Measurements from ENCODE around the gene OR2T1.
"Not testable (repeated sequence)": the region's sequence is repeated elsewhere in the genome, so short reads cannot be mapped to it uniquely, and the experiment has no call there.

Gene OR2T1, protein sequence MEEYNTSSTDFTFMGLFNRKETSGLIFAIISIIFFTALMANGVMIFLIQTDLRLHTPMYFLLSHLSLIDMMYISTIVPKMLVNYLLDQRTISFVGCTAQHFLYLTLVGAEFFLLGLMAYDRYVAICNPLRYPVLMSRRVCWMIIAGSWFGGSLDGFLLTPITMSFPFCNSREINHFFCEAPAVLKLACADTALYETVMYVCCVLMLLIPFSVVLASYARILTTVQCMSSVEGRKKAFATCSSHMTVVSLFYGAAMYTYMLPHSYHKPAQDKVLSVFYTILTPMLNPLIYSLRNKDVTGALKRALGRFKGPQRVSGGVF

DNA sequence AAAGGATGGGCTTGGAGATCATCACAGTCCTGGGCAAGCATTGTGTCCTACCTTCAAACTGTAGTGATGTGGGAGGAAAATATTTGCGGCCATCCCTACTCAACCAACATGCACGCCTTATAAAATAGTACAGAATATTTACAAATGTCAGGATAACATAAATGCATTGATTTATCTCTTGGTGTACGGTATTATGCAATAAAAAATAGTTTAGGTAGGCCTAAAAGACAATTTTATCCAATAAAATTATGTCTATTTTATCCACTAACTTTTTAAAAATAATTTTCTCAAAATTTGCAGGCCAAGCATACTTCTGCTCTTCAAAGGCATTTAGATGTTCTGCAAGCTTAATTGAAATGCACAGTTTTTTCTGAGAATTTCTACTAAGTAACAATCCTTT lies at the start of gene OR2T1:
Gene OR2T1 (plus strand): TSS at position 301 of the 400 bp plus-strand sequence. CDS start 3,100 bp downstream, outside the sequence.
- no peak for DNase-seq (ENCODE audit: low read depth)

DNA sequence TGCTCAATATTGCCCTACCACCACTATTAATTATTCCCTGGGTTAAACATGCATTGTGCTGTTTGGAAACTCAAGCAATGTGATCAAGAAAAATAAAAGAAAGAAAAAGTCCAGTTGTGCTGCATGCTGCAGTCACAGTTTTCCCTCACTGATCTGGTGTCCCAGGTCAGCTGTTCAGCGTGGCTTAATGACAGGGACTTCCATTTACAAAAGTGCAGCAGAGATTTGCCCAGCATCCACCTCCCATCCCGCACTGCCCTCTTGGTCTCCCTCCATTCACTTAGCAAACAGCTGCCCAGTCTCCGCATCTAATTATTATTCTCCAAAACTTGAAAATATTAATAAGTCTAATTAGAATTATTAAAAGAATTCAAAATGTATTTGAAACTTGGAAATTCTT lies 43.4 kb upstream of the OR2T1 start:
- no peak for DNase-seq (ENCODE audit: low read depth)

DNA sequence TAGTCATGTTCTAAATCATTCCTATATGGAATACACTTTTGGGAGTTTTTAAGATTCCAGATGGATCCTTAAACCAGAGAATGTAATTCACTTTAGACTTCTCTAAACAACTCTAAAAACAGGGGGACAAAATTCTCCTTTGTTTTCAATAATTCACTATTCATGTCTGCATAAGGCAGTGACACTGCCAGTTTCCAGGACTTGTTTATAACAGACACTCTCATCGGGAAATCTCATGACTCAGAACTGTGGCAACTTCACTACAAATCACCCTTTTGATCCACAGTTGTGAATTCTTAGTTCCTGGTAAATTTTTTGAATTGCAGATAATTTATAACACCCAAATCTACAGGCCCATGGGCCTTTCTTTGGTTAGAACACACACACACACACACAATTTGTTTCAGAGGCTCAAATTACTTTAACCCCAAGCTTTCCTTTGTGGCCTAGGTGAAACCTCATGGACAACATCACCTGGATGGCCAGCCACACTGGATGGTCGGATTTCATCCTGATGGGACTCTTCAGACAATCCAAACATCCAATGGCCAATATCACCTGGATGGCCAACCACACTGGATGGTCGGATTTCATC lies 41.6 kb upstream of the OR2T1 start, which contains the start of gene OR2T4:
Gene OR2T4 (plus strand): TSS at position 545 of the 595 bp plus-strand sequence. CDS start 0 bp downstream, at position 545.
- no peak for DNase-seq (ENCODE audit: low read depth)

DNA sequence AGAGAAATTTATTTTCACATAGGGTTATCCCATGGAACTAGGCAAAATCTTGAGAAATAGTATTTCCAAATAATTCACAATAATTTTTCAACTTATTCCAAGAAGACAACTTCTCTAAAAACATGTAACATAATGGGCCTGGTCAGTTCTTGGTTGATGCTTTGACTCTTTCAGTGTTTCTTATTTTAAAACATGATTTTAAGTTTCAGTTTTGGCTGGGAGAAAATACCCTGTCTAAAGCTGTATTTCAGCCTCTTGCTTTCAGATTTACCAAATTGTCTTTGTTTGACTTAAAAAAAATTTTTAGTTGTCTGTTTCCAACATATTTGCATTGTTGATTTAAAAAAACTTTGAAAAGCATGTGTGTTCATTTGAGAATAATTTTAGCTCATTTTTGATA lies 36.2 kb upstream of the OR2T1 start:
- DNase-seq (ENCODE audit: low read depth) = no peak

DNA sequence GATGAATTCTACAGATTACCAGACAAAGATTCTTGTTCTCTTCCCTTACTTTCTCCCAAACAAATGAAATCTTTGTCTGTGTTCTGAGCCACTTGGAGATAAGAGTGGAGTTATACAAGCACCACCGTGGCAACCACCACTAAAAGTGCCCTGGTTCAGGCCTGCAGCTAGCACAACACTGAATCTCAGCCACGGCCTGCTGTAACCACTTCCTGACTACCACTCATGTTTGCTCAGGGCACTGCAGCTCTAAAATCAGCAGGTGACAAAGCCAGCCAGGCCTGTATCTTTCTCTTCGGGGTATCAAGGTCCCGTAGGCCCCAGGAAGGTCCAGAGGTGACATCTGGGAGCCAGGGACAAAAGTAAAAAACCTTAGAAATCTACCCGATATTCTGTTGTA lies 30.5 kb upstream of the OR2T1 start:
- no peak for DNase-seq (ENCODE audit: low read depth)

DNA sequence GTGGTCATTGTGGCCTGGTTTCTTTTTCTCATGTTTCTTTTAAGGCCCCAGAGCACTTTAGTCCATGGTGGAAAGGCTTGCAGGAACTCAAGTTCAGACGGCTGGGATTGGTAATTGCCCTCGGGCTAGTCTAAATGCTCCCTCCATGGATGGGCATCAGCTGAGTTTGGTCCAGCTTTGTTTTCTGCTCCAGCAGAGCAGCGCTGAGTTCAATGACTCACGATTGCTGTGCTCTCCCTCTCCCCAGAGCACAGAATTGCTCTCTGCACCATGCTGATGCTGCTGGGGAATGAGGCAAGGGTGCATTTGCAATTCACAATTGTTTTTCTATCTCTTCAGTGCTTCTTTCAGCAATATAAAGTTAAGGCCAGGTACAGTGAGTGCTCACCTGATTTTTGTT lies 29.1 kb upstream of the OR2T1 start:
- DNase-seq (ENCODE audit: low read depth) = no peak

DNA sequence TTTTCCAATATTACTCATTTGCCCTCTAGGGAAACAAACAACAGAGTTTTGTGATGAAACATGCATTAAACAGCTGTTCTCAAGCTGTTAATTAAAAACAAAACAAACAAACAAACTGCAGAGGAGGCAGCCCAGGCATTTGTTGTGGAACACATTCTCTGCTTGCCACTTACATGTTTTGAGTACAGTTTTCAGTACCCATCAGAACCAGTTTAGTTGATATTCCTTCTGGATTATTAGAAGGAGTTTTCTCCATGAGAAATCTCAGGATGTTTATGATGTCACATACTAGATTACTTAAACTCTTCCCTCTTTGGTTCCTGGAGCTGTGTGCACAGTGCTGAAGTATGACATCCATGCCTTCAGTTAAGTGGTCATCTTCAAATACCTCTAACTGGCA lies 27.4 kb upstream of the OR2T1 start, which contains the start of gene OR2T6:
Gene OR2T6 (plus strand): TSS at position 301 of the 400 bp plus-strand sequence. CDS start 11,863 bp downstream, outside the sequence.
- no peak for DNase-seq (ENCODE audit: low read depth)

DNA sequence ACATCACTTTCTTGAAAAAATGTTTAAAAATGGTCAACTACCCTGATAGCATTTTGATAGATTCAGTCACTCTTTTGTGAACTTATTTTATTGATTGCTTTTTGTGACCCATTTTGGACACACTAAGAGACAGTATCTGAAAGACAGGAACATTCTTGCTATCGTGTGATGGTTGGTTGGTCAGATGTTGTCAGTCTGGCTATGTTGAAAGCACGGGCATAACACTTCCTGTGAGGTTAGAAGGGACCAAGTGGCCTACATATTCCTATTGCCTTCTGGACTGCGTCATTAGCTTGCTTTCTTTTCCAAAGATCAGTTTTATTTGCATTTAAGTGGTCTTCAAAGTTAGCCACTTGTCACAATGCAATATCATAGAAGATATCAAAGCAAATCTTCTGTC lies 25.9 kb upstream of the OR2T1 start:
- DNase-seq (ENCODE audit: low read depth) = no peak

DNA sequence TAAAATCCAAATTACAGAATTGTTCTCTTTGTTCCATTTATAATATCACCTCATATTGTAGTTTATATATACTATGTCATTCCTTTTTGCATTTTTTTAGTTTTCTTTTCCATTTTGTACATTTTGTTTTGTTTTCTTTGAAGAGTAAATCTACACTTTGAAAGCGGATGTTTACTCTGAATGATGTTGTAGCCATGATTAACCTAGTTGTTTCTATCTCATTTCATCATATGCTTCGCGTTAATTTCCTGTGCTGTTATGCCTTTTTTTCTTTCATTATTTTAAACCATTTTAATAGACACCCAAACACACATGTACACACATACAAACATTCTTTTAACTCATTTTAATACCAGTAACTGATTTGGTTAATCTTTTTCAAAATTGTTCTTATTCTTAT lies 22.0 kb upstream of the OR2T1 start:
- DNase-seq (ENCODE audit: low read depth) = no peak

DNA sequence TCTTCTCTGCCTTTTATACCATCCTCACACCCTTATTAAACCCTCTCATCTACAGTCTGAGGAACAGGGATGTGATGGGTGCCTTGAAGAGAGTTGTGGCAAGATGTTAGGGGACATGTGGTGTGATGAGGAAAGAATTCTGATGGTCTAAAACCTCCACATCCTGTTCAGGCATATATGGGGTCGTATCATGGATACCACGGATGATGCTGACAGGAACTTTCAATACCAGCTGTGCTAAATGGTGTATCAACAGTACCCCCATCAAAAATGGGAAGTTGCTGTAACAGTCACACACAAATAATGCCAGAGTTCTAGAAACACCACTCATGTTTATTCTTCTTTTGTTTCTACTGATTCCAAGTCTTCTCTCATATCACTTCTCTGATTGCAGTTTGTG lies 14.4 kb upstream of the OR2T1 start:
- no peak for DNase-seq (ENCODE audit: low read depth)

DNA sequence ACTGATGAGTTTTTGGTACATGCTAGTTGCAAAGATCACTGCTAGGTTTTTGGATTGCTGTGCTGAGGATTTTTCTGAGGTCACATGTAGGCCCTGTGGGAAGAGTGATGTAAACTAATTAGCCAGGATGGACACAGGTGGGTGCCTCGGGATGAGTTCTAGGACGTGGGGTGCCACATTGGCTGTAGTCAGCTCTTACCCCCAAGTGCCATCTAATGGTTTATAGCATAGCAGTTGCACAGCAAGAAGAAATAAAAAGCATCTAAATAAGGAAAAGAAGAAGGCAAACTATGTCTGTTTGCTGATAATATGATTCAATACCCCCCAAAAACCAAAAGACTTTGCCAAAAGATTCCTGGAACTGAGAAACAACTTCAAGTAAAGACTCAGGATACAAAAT lies 9.8 kb upstream of the OR2T1 start:
- DNase-seq (ENCODE audit: low read depth) = no peak

DNA sequence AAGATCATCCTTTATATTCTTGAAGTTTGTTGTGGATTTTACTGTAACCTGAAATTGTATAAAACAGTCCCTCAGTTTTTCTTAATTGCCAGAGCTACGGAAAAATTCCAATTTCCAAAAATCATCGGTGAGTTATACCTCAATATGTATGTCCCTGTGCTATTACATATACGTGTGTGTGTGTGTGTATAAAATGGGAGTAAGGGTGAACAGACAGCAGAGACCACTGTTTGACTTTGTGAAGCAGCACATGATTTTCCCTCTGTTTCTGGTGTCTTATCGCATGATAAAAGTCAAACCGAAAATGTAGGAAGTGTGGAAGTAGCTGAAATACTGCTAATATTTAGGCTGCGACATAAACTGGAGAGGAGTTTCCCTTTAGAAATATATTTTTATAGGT lies 1.2 kb downstream of the OR2T1 start:
- DNase-seq (ENCODE audit: low read depth) = no peak

DNA sequence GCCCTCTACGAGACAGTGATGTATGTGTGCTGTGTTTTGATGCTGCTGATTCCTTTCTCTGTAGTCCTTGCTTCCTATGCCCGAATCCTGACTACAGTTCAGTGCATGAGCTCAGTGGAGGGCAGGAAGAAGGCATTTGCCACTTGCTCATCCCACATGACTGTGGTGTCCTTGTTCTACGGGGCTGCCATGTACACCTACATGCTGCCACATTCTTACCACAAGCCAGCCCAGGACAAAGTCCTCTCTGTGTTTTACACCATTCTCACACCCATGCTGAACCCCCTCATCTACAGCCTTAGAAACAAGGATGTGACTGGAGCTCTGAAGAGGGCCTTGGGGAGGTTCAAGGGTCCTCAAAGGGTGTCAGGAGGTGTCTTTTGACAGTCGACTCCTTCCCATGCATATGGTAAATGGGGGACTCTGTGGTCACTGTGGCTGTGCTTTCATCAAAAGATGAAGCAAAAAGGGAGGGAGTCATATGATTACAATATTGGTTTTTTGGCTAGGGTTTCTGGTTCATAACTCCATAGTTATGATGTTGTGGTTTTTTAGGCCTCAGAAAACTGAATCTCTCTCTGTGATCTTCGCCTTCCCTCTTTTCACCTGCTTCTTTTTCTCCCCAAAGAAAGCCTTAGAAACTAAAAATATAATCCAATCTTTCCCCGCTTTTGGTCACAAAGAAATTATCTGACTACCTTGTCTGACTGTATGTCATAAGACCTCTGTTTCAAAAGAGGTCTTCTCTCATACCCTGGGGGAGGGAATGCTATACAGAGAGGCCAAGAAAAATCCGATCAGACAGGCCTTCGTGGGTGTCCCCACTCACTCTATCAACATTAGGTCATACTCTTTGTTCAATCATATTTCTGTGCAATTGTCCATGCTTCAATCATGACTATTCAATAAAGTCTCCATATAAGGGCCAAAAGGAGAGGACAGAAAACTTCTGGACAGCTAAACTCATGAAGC lies 4.2 kb downstream of the OR2T1 start:
- no peak for DNase-seq (ENCODE audit: low read depth)

DNA sequence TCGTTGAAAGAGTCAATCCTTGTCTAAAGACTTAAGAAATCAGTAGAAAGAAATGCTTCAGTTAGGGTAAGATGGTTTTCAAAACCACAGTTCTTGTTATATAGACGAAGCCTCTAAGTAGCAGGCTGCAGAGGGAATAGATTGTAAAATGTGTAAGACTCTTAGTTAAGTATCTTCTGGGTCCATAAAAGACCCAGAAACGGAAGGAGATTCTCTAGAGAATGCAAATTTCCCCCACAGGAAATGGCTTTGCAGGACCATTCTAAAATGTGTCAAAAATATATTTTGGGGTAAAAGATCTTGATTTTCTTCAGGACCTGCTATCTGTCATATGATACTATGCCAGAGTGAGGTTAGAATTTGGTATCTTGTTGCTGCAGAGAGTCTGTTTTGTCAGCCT lies 13.4 kb downstream of the OR2T1 start:
- DNase-seq (ENCODE audit: low read depth) = no peak

DNA sequence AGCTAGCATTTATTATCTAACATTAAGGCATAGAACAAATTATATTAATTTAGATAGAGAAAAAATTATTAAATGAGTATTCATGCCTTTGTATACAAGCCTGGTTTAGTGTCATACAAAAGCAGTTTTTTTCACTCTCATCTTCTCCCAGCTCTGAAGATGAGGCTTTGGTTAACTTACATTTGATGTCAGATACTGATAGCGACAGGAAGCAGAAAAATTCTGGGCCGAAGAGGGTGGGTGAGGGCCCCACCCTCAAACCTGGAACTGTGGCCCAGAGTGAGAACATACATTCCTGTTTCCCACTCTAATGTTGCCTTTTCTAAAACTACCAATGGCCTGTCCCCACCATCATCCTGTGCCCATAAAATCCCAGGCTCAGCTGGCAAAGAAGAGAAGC lies 15.0 kb downstream of the OR2T1 start:
- DNase-seq (ENCODE audit: low read depth) = no peak

DNA sequence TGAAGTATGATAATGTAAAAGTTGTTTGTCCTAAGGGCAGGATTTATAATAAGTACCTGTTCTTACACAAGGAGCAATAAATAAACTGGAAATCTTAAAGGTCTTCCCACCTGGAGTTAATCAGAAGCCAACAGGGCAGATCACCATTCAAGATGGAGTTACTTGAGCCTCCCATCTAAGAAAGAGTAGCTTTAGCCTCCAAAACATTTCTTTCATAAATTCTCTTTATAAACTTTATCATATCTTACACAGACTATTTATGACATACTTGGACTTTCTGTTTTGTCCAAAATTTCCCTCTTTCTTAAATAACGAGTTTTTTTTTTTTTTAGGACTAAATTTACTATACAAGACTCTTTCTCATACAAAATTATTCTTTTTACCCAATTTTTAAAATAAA lies 18.5 kb downstream of the OR2T1 start:
- no peak for DNase-seq (ENCODE audit: low read depth)

DNA sequence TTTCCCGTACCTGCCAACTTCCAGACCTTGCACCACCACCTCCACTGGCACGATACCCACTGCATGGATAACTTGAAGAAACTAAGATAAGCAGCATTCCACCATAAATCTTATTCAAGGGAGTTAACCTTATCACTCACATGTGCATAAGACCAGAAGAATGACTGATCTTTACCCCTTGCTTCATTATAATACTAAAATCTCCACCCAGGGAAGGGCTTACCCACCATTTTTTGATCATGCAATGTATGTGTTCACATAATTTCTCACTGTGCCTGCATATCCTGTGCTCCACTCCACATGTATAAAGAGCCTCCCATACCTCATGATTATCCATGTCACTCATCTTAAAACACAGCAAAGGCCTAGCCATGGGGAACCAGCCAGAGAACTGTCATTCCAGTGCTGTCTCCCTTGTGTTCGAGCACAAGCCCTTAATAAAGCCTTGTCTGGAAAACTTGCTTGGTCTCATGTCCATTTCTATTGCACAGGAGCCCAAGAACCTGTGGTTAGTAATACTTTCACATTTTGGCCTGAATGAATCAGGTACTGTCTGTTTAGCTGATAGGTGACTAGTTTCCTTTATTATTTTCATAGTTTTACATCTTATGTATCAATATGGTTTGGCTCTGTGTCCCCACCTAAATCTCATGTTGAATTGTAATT lies 24.8 kb downstream of the OR2T1 start:
- DNase-seq (ENCODE audit: low read depth) = not testable (repeated sequence)

DNA sequence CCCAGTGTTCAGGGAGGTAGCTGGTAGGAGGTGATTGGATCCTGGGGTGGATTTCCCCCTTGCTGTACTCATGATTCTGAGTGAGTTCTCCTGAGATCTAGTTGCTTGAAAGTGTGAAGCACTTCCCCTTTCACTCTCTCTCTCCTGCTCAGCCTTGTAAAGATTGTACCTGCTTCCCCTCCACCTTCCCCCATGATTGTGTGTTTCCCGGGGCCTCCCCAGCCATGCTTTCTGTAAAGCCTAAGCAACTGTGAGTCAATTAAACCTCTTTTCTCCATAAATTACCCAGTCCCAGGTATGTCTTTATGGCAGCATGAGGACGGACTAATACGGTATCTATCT lies 25.3 kb downstream of the OR2T1 start:
- not testable (repeated sequence) for DNase-seq (ENCODE audit: low read depth)

DNA sequence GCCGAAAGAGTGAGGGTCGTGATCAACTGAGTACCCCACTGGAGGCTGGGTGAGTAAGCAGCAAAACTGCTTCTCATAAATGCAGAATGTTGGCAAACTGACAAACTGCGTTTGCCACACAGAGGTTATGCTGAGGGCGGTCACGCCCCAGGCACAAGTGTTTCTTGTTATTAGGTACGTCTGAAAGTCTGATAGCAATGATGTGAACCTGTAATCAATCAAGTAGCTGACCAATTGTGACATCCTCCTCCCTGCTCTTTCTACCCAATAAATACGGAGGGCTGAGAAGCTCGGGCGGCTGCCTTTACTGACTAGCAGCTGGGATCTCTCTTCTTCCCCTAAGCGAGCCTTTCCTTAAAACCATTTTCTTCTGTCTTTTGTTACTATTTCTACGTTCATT lies 28.8 kb downstream of the OR2T1 start:
- not testable (repeated sequence) for DNase-seq (ENCODE audit: low read depth)

DNA sequence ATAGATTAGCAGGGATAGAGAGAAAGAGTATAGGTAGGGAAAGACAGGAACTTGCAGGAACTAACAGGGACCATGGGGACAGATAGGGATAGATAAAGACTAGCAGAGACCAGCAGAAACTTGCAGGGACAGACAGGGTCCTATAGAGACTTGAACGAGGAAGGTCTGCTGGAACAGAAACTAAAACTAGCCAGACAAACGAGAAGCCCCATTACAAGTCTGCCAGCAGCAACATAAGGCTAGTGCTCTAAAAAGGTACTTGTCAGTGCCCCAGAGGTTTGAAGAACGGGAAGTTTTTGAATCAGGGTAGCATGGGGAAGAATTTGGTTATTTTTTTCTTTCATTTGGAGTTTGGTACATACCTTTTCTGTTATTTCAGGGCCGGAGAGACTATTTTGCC lies 29.4 kb downstream of the OR2T1 start:
- DNase-seq (ENCODE audit: low read depth) = not testable (repeated sequence)

DNA sequence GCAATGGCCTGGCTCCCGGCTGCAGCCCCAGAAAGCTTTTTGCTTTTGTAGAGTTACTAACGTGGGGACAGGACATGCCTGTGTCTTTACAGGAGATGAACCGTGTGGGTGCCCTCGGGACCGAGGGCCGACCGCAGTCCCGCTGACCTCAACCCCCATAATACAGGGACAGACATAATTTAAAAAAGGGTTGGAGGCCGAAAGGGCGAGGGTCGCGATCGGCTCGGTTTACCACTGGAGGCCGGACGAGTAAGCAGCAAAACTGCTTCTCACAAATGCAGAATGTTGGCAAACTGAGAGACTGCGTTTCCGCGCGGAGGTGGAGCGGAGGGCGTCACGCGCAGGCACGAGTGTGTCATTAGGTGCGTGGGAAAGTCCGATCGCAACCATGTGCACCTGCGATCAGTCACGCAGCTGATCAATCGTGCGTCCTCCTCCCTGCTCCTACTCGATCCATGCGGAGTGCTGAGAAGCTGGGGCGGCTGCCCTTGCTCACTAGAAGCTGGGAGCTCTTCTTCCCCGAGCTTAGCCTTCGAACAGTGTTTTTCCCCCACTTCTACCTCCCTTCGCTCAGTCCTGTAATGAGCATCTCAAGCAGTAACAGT lies 31.1 kb downstream of the OR2T1 start:
- not testable (repeated sequence) for DNase-seq (ENCODE audit: low read depth)

DNA sequence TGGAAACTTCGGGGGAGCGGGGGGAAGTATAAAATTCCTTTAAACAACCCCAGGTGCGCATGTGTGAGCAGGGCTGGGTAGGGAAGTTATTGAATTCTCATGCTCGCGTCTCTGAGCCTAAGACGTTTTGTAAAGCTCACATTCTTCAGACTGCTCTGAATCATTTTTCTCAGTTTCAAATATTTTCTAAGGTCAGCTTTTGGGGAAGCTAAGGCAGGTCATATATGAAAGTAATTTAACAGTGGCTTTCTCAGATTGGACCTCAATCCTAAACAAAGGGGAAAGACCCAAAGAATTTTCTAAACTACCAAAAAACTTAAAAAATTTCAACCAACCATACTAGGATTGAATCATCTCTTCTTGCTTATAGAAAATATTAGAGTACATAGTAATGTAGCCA lies 32.1 kb downstream of the OR2T1 start:
- not testable (repeated sequence) for DNase-seq (ENCODE audit: low read depth)
